Panc1 (cell line): ENCODE measurements around the gene ADD1. TPM values are rescaled to one million over a fixed set of nuclear protein-coding genes. Genes with fewer than 3 reads are reported as not detected.

Experiments
- ATAC-seq: fragments of 200-7000 bp; cut with Tn5 transposase; 2 replicates; pipeline ENCODE4 v1.9.1; 2020; ENCODE audit warnings: mild to moderate bottlenecking, moderate library complexity
- BruUV-seq: library from RNA; stranded (reverse); fragments of 400-500 nt; replicated peaks from 2 replicates; lab custom pipeline; 2021; lab: Mats Ljungman, UMichigan
- CTCF ChIA-PET: fragments of 300-600 bp; sonication (Branson Sonifier 250); formaldehyde crosslinking; loops from one replicate; lab custom pipeline; 2022; ENCODE audit warnings: antibody characterized with exemption; lab: Charles Lee
- POLR2A ChIA-PET: fragments of 300-600 bp; sonication (Branson Sonifier 250); formaldehyde crosslinking; loops from one replicate; lab custom pipeline; 2022; ENCODE audit warnings: antibody characterized with exemption; lab: Charles Lee
- DNase-seq: peaks from one replicate; pipeline ENCODE4 v3.0.0-alpha.2; 2010; ENCODE audit warnings: low read depth, low spot score
- H3K27ac ChIP-seq: 2 replicates; pipeline ENCODE4 v1.5.1; 2011; ENCODE audit warnings: mild to moderate bottlenecking, low read length, inconsistent platforms
- H3K27me3 ChIP-seq: fragments of 200-500 bp; sonication (Bioruptor generic); 2 replicates; pipeline ENCODE4 v1.6.0; 2014; ENCODE audit warnings: low read length, inconsistent platforms; ENCODE audit not compliant: control insufficient read depth, insufficient read depth
- H3K36me3 ChIP-seq: fragments of 200-500 bp; sonication (Bioruptor generic); 2 replicates; pipeline ENCODE4 v1.5.1; 2014; ENCODE audit warnings: inconsistent platforms, mild to moderate bottlenecking, low read length, moderate library complexity; ENCODE audit not compliant: control insufficient read depth, insufficient read depth
- H3K4me1 ChIP-seq: 2 replicates; pipeline ENCODE4 v1.5.1; 2011; ENCODE audit warnings: inconsistent platforms, mild to moderate bottlenecking, low read length, moderate library complexity; ENCODE audit not compliant: control insufficient read depth, insufficient read depth
- H3K4me3 ChIP-seq, 2 experiments: 2 replicates each; pipeline ENCODE4 v1.5.1; 2011 to 2012; ENCODE audit warnings: low read depth in 2 of 2, low read length in 2 of 2, mild to moderate bottlenecking in 2 of 2, inconsistent platforms in 1 of 2, moderate library complexity in 1 of 2
- H3K9me3 ChIP-seq: fragments of 200-500 bp; sonication (Bioruptor generic); 2 replicates; pipeline ENCODE4 v1.5.1; 2014; ENCODE audit warnings: low read depth, mild to moderate bottlenecking, inconsistent platforms, low read length, moderate library complexity; ENCODE audit not compliant: control insufficient read depth, insufficient read depth
- POLR2AphosphoS5 ChIP-seq: IDR thresholded peaks from 2 replicates; pipeline ENCODE4 v1.6.1; 2012; ENCODE audit warnings: mild to moderate bottlenecking, low read depth, low read length, moderate library complexity
- SIN3A ChIP-seq: IDR thresholded peaks from 2 replicates; pipeline ENCODE4 v1.6.1; 2012; ENCODE audit warnings: low read depth, mild to moderate bottlenecking, low read length, moderate library complexity, borderline replicate concordance; ENCODE audit not compliant: insufficient read depth
- TCF7L2 ChIP-seq: IDR thresholded peaks from 2 replicates; pipeline ENCODE4 v1.6.1; 2011; ENCODE audit warnings: mild to moderate bottlenecking, low read depth, low read length, inconsistent platforms
- in situ Hi-C: cut with HindIII; loops from 2 replicates; pipeline ENCODE4 v1.10.0; 2016; ENCODE audit warnings: low sequenced_read_pairs, low pct_unique_long_range_greater_than_20kb
- intact Hi-C: fragments of 100-400 bp; cut with micrococcal nuclease; formaldehyde crosslinking; loops from one replicate; pipeline ENCODE4 v1.10.0; 2022; ENCODE audit not compliant: unreplicated experiment
- total RNA-seq: library from RNA; stranded (reverse); gene quantifications from one replicate; pipeline ENCODE4 v1.2.1, GENCODE V29; 2021; ENCODE audit not compliant: unreplicated experiment
- TF ChIP-seq, protein P1 (sequence below): fragments of 450-650 bp; IDR thresholded peaks from 2 replicates; pipeline ENCODE4 v1.5.1; 2017; ENCODE audit warnings: mild to moderate bottlenecking
- TF ChIP-seq, protein P2 (sequence below), 2 experiments: IDR thresholded peaks; 2 replicates each; pipeline ENCODE4 v1.6.1; 2011 to 2012; ENCODE audit warnings: low read depth in 2 of 2, control low read depth in 1 of 2, low read length in 1 of 2, mild to moderate bottlenecking in 1 of 2, moderate library complexity in 1 of 2; ENCODE audit not compliant: insufficient read depth in 1 of 2

The ADD1 gene
- total RNA-seq, 1 experiment from 2014 or later: 158 TPM

DNA sequence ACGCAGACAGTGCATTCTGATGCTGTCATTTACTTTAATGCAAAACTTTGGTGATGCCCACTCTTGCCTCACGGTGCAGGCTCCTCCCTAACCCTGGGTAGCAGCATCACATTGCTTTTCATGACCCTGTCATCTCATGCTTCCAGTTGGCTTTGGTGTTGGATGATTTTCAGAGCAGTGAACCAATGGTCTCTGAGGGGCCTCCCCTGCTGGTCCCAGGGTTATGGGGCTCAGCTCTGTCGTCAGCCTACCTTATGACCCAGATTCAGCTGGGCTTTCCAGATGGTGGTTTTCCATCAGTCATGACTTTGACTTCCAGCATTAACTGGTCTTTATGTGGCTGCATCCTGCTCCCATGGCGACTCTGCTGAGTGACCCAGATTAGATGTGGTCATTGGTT is 63.6 kb downstream of the ADD1 start:
- Histone ChIP-seq H3K36me3 (peaks cover 2% of the 10 kb centered on the region; the same call in 1 of the 2 replicates), H3K4me3 (no peak overlapping the region), H3K27me3 (no peaks in the 10 kb centered on the region), H3K4me1 (no peaks in the 10 kb centered on the region), H3K9me3 (no peaks in the 10 kb centered on the region), H3K27ac (no peak overlapping the region)
- CTCF ChIA-PET: no interaction called here
- intact Hi-C loops (no loop called here), in situ Hi-C loops (no loop called here)
- no TSS peak for BruUV-seq
- TF ChIP-seq SIN3A: no peak
- no peak for TF ChIP-seq TCF7L2
- TF ChIP-seq, protein P1, sequence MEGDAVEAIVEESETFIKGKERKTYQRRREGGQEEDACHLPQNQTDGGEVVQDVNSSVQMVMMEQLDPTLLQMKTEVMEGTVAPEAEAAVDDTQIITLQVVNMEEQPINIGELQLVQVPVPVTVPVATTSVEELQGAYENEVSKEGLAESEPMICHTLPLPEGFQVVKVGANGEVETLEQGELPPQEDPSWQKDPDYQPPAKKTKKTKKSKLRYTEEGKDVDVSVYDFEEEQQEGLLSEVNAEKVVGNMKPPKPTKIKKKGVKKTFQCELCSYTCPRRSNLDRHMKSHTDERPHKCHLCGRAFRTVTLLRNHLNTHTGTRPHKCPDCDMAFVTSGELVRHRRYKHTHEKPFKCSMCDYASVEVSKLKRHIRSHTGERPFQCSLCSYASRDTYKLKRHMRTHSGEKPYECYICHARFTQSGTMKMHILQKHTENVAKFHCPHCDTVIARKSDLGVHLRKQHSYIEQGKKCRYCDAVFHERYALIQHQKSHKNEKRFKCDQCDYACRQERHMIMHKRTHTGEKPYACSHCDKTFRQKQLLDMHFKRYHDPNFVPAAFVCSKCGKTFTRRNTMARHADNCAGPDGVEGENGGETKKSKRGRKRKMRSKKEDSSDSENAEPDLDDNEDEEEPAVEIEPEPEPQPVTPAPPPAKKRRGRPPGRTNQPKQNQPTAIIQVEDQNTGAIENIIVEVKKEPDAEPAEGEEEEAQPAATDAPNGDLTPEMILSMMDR: no peak
- TF ChIP-seq, protein P2, sequence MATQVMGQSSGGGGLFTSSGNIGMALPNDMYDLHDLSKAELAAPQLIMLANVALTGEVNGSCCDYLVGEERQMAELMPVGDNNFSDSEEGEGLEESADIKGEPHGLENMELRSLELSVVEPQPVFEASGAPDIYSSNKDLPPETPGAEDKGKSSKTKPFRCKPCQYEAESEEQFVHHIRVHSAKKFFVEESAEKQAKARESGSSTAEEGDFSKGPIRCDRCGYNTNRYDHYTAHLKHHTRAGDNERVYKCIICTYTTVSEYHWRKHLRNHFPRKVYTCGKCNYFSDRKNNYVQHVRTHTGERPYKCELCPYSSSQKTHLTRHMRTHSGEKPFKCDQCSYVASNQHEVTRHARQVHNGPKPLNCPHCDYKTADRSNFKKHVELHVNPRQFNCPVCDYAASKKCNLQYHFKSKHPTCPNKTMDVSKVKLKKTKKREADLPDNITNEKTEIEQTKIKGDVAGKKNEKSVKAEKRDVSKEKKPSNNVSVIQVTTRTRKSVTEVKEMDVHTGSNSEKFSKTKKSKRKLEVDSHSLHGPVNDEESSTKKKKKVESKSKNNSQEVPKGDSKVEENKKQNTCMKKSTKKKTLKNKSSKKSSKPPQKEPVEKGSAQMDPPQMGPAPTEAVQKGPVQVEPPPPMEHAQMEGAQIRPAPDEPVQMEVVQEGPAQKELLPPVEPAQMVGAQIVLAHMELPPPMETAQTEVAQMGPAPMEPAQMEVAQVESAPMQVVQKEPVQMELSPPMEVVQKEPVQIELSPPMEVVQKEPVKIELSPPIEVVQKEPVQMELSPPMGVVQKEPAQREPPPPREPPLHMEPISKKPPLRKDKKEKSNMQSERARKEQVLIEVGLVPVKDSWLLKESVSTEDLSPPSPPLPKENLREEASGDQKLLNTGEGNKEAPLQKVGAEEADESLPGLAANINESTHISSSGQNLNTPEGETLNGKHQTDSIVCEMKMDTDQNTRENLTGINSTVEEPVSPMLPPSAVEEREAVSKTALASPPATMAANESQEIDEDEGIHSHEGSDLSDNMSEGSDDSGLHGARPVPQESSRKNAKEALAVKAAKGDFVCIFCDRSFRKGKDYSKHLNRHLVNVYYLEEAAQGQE (IDR thresholded peaks at IDR 0.05; ENCODE audit: insufficient read depth in 1 of 2, low read depth in 2 of 2, low read length in 1 of 2): no peak
- TF ChIP-seq POLR2AphosphoS5: no peak
- DNase-seq (no peak), ATAC-seq (no peak)
- POLR2A ChIA-PET: no interaction called here

DNA sequence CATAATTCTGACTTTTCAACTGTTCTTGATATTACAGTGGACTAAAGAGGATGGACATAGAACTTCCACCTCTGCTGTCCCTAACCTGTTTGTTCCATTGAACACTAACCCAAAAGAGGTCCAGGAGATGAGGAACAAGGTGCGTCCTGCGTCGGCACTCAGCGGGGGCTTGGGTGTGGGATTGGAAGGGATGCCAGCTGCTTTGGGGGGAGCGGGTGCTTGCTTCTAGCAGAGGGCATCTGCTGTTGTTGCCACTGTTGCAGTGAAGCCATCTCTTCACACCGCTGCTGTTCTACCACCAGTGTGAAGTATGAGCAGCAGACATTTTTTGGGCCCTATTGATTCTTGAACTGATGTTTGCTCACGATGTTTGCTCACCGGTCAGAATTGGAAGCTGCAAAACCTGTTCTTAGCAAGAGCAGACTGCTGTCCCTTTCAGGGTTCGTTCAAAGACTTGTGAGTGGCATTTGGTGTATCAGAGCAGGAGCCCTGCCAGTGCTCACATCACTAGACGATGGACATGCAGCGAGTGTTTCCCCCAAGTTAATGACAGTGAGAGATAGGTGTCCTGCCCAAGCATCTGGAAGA is 64.2 kb downstream of the ADD1 start:
- ATAC-seq: no peak
- CTCF ChIA-PET: no interaction called here

More for the DNA sequence above, 64.2 kb downstream of the ADD1 start:
- H3K4me3 ChIP-seq: no peak overlapping the region
- H3K36me3 ChIP-seq: peaks cover 2% of the 10 kb centered on the region; the same call in 1 of the 2 replicates
- TF ChIP-seq SIN3A: no peak
- TF ChIP-seq POLR2AphosphoS5: no peak
- TF ChIP-seq, protein P1: no peak
- TF ChIP-seq, protein P2 (IDR thresholded peaks at IDR 0.05; ENCODE audit: insufficient read depth in 1 of 2, low read depth in 2 of 2, low read length in 1 of 2): no peak
- no peak for TF ChIP-seq TCF7L2
- intact Hi-C loops (no loop called here), in situ Hi-C loops (no loop called here)
- no TSS peak for BruUV-seq
- POLR2A ChIA-PET: no interaction called here
- H3K9me3 ChIP-seq: no peaks in the 10 kb centered on the region
- H3K27me3 ChIP-seq: no peaks in the 10 kb centered on the region
- H3K27ac ChIP-seq: no peak overlapping the region
- no peak for DNase-seq
- no peaks in the 10 kb centered on the region for H3K4me1 ChIP-seq
